Effector CD8-positive, alpha-beta T cell (primary cell): ENCODE results near the gene BPIFB3.

Source experiments
- DNase-seq: peaks from one replicate; lab custom pipeline; 2025; lab: John Stamatoyannopoulos, UW

BPIFB3 gene

GRCh38 chr20:33062105-33062824 lies 8.6 kb downstream of the BPIFB3 start:
- no peak for DNase-seq

- no peak for DNase-seq
These were observed 9.1 kb downstream of the BPIFB3 start for GRCh38 chr20:33062825-33063149.

DNA sequence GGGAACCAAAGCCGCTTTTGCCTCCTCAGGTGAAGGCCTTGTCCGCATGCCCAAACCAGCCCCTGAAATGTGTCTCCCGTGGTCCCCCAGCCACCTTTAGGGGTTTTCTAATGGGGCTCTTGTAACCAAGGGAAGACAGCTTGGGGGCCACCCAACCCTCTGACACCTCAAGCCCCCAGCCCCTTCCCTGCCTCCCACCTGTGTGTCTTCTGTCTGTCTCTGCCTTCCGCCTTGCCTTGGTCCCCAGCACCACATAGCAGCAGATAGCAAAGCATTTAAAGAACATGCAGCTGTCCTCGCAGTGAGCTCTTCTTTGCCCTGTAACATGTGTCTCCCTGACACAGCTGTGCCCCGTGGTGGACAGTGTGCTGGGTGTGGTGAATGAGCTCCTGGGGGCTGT lies 9.6 kb downstream of the BPIFB3 start:
- DNase-seq: no peak

DNA sequence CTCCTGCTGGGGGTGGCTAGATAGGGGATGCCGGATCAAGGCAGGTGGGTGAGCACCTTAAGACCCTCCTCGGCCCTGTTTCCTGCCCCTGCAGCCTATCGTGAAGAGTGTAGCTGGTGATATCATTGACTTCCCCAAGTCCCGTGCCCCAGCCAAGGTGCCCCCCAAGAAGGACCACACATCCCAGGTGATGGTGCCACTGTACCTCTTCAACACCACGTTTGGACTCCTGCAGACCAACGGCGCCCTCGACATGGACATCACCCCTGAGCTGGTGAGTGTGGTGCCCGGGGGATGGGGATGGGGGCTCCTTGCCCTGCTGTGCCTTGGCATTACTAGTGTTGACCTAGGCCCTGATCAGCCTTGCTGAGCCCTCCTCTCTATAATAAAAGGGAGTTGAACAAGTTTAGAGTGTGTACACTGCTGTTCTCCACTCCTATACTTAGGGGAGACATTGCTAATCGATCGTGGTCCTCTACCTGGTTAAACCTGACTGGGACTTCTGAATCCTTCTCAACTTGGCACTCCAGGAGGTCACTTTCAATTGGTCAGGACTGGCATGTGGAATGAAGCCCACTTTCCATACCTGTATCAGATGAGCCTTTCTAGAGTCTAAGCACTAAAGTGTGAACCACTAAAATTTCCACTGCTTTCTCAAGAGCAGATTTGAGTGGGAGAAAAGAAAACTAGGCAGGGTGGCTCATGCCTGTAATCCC lies 11.0 kb downstream of the BPIFB3 start:
- no peak for DNase-seq

GRCh38 chr20:33065785-33066184 lies 12.1 kb downstream of the BPIFB3 start:
- DNase-seq: no peak

GRCh38 chr20:33067806-33068205 lies 14.1 kb downstream of the BPIFB3 start:
- no peak for DNase-seq

DNA sequence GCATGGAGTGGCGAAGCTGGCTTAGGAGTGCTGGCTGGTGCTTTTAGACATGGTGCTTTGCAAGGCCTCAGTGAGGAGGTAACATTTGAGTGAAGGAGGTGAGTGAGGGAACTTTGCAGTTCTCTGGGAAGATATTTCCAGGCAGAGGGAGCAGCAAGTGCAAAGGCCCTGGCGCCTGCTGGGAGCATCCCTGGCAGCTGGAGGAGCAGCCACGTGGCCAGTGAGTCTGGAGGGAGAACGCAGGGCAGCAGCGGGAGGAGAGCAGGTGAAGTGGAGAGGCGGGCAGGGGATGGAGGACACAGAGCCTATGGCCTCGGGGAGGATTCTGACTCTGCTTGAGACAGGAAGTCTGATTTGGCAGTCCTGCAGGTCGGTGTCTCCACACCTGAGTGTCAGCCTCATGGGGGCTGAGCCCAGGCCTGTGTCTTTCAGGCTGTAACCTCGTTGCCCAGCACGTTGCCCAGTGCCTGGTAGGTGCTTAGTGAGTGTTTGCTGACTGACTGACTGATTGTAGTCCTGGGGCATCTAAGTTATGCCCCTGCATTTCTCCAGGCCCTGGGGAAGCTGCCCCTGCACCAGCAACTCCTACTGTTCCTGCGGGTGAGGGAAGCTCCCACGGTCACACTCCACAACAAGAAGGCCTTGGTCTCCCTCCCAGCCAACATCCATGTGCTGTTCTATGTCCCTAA lies 14.7 kb downstream of the BPIFB3 start:
- DNase-seq: no peak

DNA sequence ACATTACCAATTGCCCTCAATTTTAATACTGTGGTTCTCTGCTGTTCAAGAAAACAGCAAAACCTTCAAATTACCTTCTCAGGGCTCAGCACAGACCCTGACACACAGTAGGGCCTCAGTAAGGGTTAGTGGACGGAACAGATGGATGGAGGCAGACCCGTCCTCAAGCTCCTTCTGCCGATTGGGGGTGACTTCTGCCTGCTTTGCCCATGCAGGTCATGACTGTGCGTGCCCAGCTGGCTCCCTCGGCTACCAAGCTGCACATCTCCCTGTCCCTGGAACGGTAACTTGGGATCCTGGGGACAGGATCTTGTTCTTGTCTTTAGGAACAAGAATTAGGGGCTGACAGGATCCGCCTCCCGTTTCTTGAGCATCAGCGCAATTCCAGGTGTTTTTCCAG lies 16.0 kb downstream of the BPIFB3 start:
- DNase-seq: no peak

- no peak for DNase-seq
These were observed 16.7 kb downstream of the BPIFB3 start for GRCh38 chr20:33070111-33071053.

GRCh38 chr20:33071198-33071597 lies 17.5 kb downstream of the BPIFB3 start:
- no peak for DNase-seq

- no peak for DNase-seq
These were observed 18.7 kb downstream of the BPIFB3 start for GRCh38 chr20:33072362-33072761.

DNA sequence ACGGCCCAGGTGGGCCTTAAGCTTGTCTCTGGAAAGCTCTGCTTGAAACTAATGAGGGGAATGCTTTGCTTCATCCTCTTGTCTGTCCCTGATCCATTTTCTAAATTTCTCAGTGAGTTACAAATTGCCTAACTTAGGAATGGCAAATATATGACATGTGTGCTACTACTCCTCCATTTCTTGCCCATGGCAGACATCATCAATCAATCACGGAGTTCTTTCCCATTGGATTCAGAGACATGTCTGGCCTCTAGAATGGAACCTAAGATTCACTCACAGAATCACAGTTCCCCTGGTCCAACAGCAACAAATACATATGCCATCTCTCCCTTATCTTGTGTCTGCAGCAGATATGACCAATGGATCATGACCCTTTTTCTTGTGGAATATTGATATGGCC lies 19.1 kb downstream of the BPIFB3 start:
- no peak for DNase-seq

- DNase-seq: no peak
These were observed 21.0 kb downstream of the BPIFB3 start for GRCh38 chr20:33074675-33075074.

- no peak for DNase-seq
These were observed 21.6 kb downstream of the BPIFB3 start for GRCh38 chr20:33075281-33075680.

DNA sequence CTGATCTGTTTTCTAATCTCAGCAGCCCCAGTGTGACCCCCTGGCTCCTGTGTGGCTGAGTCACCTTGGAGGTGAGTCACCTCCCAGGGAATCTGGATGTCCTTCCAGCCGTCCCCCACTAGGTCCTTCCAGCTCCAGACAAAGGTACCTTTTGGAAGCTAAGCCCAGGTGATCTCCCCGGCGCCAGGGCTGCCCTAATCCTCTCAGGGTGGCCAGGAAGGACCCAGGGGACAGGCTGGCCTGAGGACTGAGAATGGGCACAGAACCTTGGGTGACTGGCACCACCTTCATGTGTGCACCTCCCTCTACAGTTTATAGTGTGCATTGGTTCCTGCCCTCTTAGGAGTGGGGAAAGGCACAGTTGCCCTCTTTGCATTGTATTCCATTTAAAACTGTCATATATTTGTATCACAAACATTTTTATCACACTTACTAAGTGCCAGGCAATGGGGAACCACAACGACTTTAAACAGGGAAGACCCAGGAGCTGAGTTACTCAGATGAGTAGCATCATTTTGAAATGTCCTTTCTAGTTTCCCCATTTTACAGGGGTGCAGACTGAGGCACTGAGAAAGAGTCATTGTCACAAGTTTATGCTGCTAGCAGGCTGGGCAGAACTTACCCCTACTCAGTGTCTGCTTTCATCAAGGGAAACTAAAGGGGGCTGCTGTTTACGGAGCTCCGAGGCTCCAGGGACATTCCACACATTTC lies 23.1 kb downstream of the BPIFB3 start:
- DNase-seq: peak; percentile 2

DNA sequence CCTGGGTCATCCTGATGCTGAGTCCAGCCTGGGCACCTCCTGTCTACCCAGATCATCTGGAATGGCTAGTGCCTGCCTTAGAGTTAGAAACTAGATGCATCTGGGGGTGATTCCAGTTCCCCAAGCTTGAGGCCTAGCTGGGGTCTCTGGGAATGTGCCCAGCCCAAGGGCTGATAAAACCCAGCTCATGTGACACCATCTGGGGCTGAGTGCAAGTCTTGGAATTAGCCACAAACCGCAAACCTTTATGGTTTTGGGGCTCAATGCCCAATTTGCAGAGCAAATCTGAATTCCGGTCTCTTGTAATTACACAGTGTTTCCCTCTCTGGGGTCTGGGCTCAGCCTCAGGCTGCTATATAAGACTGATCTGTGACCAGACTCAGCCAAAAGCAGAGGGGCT lies 25.6 kb downstream of the BPIFB3 start, which contains the start of gene BPIFB4:
BPIFB4 (plus strand) TSS at position 385 of the 400 bp plus-strand sequence. CDS start 1,884 bp downstream, outside the sequence.
- no peak for DNase-seq

DNA sequence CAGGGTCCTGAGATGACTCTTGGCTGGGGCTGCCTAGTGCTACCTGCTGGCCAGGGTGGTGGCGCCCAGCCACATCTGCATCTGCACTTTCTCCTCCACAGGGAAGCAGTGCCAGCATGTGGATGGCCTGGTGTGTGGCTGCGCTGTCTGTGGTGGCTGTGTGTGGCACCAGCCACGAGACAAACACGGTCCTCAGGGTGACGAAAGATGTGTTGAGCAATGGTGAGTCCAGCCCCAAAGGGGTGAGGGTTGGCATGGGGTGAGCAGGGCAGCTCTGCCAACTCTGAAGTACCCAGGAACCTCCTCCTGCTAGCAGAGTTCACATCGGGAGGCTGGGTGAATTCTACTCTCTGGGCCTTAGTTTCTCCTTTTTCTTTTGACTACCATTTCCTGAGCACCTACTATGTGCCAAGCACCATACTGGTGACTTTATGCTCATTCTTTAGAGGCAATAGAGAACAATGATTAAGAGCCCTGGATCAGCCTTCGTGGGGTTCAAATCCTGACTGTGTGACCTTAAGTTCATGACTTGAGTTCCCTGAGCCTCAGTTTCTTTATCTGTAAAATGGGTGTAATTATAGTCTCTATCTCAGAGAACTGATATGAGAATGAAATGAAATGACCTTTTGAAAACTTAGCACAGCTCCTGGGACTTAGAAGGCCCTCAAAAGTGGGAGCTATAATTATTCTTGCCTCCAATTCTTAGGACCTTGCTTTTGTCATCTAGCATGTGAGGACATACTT lies 27.9 kb downstream of the BPIFB3 start:
- no peak for DNase-seq

DNA sequence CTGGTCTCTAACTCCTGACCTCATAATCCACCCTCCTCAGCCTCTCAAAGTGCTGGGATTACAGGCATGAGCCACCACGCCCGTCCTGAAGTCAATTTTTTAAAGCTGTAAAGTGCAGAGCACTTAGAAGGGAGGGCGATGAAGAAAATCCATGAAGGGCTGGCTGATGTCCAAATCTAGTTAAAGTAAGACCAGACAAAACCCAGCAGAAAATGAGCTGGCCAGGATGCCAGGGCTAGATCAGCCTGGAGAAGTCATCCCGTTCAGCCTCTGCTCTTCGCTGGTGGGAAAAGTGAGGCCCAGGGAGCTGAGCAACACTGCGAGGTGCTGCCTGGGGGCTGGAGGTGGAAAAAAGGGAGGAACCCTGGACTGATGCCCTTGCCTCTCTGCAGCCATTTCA lies 28.8 kb downstream of the BPIFB3 start:
- DNase-seq: no peak

DNA sequence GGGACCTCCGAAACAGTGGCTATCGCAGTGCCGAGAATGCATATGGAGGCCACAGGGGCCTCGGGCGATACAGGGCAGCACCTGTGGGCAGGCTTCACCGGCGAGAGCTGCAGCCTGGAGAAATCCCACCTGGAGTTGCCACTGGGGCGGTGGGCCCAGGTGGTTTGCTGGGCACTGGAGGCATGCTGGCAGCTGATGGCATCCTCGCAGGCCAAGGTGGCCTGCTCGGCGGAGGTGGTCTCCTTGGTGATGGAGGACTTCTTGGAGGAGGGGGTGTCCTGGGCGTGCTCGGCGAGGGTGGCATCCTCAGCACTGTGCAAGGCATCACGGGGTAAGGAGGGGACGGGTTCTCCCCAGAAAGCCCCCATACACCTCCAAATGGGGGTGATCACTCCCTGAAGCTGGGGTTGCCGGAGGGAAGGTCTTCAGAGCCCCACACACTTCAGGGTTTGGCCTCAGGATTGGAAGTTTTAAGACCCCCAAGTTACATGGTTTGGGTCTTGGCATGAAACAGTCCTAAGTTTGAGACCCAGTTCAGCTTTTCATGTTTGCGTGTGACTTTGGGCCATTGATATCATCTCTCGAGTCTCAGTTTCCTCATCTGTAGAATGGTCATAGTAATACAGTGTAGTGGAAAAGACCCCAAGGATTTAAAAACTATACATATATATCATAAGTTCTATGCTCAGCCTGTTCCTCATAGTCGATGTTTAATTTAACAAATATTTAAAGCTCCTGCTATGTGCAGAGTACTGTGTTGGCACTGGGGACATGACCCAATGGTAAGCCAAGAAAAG lies 30.0 kb downstream of the BPIFB3 start:
- DNase-seq: no peak

- DNase-seq: no peak
These were observed 31.0 kb downstream of the BPIFB3 start for GRCh38 chr20:33084722-33085121.
